Esophagus muscularis mucosa (tissue), 4 donors: ENCODE data around the gene LOXL1. TPM values are rescaled to one million over a fixed set of nuclear protein-coding genes. Genes with fewer than 3 reads are reported as not detected.

Experiments used
- DNase-seq: peaks from one replicate; pipeline ENCODE4 v3.0.0-alpha.2; 2017; ENCODE audit errors: extremely low spot score
- H3K27ac ChIP-seq, 4 donors: fragments of 200-600 bp; sonication (generic); replicated peaks in 1 of 4; 1 replicate in 3 of 4; 2 replicates in 1 of 4; pipeline ENCODE4 v1.5.1; 2016 to 2019; ENCODE audit warnings: mild to moderate bottlenecking in 1 of 4
- H3K27me3 ChIP-seq, 4 donors: fragments of 200-600 bp; sonication (generic); one replicate each; pipeline versions ENCODE4 v1.5.1 to v1.6.0; 2016 to 2019
- H3K36me3 ChIP-seq, 4 donors: fragments of 200-600 bp; sonication (generic); one replicate each; pipeline ENCODE4 v1.5.1; 2016 to 2019
- H3K4me1 ChIP-seq, 4 donors: fragments of 200-600 bp; sonication (generic); one replicate each; pipeline ENCODE4 v1.5.1; 2016 to 2019
- H3K4me3 ChIP-seq, 4 donors: fragments of 200-600 bp; sonication (generic); 1 replicate in 2 of 4; 2 replicates in 2 of 4; pipeline ENCODE4 v1.5.1; 2016 to 2019; ENCODE audit warnings: mild to moderate bottlenecking in 4 of 4, moderate library complexity in 1 of 4
- H3K9me3 ChIP-seq, 4 donors: fragments of 200-600 bp; sonication (generic); 1 replicate in 3 of 4; 2 replicates in 1 of 4; pipeline ENCODE4 v1.5.1; 2016 to 2019
- EP300 ChIP-seq: sonication (generic); formaldehyde crosslinking; IDR thresholded peaks from one replicate; pipeline ENCODE4 v1.6.1; 2017; ENCODE audit warnings: antibody characterized with exemption
- POLR2A ChIP-seq: fragments of 450-650 bp; IDR thresholded peaks from one replicate; pipeline ENCODE4 v1.6.1; 2017; ENCODE audit warnings: antibody characterized with exemption, moderate library complexity, mild to moderate bottlenecking, low read depth
- POLR2AphosphoS5 ChIP-seq, 2 donors: sonication (generic); formaldehyde crosslinking; IDR thresholded peaks; one replicate each; pipeline ENCODE4 v1.6.1; 2017; ENCODE audit warnings: antibody characterized with exemption in 2 of 2
- WGBS: methylation state at CpG from one replicate; pipeline ENCODE4 v1.1.5; 2018; 5-methylcytosine and 5-hydroxymethylcytosine counted together
- intact Hi-C: fragments of 100-400 bp; cut with DNase I; formaldehyde crosslinking; loops from one replicate; pipeline ENCODE4 v1.15.1; 2023
- total RNA-seq, 4 donors: library from RNA; depleted of rRNA; stranded (reverse); fragments of >200 nt; gene quantifications; one replicate each; pipeline versions ENCODE4 v1.1.0 to v1.2.1, GENCODE V29; 2016
- TF ChIP-seq, protein P1 (sequence below), 3 experiments: fragments of 200-600 bp in 2 of 3; fragments of 450-650 bp in 1 of 3; sonication (generic) in 2 of 3; IDR thresholded peaks; one replicate each; pipeline ENCODE4 v1.5.1; 2017 to 2019; ENCODE audit warnings: antibody characterized with exemption in 3 of 3, mild to moderate bottlenecking in 2 of 3, moderate library complexity in 1 of 3

LOXL1 gene
- total RNA-seq, 4 donors from 2014 or later: 19.7 to 84.3 (median 39.1) TPM

DNA sequence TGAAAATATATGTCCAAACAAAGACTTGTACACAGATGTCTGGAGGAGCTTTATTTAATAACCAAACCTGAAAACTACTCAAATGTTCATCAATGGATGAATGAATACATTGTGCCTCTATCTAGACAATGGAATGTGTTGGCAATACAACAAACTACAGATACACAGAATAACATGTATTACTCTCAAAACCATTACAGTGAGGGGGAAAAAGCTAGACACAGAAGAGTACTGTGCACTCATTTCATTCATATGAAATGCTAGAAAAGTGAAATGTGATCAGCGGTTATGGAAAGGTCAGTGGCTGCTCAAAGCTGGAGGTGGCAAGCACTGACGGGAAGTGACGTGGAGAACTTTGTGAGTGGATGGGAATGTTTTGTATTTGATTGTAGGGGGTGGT is 52.6 kb downstream of the LOXL1 start:
- DNase-seq: no peak
- no peak for TF ChIP-seq POLR2AphosphoS5 (IDR thresholded peaks at IDR 0.05)
- TF ChIP-seq, protein P1, sequence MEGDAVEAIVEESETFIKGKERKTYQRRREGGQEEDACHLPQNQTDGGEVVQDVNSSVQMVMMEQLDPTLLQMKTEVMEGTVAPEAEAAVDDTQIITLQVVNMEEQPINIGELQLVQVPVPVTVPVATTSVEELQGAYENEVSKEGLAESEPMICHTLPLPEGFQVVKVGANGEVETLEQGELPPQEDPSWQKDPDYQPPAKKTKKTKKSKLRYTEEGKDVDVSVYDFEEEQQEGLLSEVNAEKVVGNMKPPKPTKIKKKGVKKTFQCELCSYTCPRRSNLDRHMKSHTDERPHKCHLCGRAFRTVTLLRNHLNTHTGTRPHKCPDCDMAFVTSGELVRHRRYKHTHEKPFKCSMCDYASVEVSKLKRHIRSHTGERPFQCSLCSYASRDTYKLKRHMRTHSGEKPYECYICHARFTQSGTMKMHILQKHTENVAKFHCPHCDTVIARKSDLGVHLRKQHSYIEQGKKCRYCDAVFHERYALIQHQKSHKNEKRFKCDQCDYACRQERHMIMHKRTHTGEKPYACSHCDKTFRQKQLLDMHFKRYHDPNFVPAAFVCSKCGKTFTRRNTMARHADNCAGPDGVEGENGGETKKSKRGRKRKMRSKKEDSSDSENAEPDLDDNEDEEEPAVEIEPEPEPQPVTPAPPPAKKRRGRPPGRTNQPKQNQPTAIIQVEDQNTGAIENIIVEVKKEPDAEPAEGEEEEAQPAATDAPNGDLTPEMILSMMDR (IDR thresholded peaks at IDR 0.05): no peak
- no peak for TF ChIP-seq EP300
- no peak for TF ChIP-seq POLR2A
- no peaks in the 10 kb centered on the region for H3K9me3 ChIP-seq
- intact Hi-C loops: loop anchor here (5.0 to 10.0 kb wide), 2 partner anchors 58 to 336 kb away; no protein-coding TSS in a partner anchor
- no peak overlapping the region for H3K27ac ChIP-seq
- H3K36me3 ChIP-seq: peaks cover 0 to 2% (median 0%) of the 10 kb centered on the region in 4 donors
- H3K27me3 ChIP-seq: peaks cover 0 to 16% (median 0%) of the 10 kb centered on the region in 4 donors
- 84% methylated on average over 3 of the region's 3 CpGs for WGBS
- H3K4me3 ChIP-seq: no peak overlapping the region
- H3K4me1 ChIP-seq: peaks cover 27 to 32% (median 29%) of the 10 kb centered on the region in 4 donors

DNA sequence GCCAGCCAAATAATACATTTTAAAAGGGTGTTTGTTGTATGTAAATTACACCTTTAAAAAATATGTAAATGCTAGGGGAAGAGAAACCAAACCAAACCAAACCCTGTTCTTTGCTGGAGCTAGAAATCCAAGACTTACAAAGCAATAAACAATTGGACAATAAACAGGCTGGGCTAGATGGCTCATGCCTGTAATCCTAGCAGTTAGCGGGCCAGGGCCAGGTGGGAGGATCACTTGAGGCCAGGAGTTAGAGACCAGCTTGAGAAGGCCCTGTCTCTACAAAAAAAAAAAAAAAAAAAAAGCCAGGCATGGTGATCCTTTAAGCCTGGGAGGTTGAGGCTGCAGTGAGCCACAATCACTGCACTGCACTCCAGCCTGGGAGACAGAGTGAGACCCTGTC is 53.4 kb downstream of the LOXL1 start:
- intact Hi-C loops: loop anchor here (5.0 to 10.0 kb wide), 3 partner anchors 58 to 335 kb away; no protein-coding TSS in a partner anchor
- H3K9me3 ChIP-seq: no peaks in the 10 kb centered on the region
- H3K27me3 ChIP-seq: peaks cover 0 to 11% (median 0%) of the 10 kb centered on the region in 4 donors
- 95% methylated on average over 1 of the region's 1 CpG for WGBS
- peaks cover 0 to 7% (median under 1%) of the 10 kb centered on the region in 4 donors for H3K36me3 ChIP-seq
- H3K4me1 ChIP-seq: peaks cover 35 to 40% (median 37%) of the 10 kb centered on the region in 4 donors
- no peak overlapping the region for H3K4me3 ChIP-seq
- no peak for DNase-seq
- H3K27ac ChIP-seq: no peak overlapping the region
- TF ChIP-seq, protein P1 (IDR thresholded peaks at IDR 0.05): no peak
- TF ChIP-seq EP300 (no peak), POLR2AphosphoS5 (IDR thresholded peaks at IDR 0.05) (no peak), POLR2A (no peak)

DNA sequence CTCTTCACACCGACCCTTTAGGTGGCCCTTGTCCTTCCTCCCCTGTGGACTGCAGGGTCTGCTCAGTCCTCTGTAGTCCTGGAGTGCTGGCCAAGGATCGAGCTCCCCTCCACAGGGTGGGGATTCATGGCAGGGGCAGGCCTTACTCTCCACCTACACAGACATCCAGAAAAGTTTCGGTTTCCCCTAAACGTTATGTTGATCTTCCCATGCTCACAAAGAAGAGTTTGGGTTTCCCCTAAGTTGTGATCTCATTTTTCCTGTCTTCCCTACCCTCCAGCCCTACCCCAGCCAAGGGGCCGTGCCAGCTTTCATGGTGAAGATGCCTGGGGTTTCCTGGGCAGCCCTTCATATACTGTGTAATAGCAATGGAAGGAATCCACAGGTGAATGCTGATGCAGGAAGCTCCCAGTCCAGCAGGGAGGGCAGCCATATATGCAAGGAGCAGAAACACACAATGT is 55.5 kb downstream of the LOXL1 start:
- peak overlapping the region; percentile 79 to 92 (median 85) for H3K27ac ChIP-seq
- TF ChIP-seq, protein P1 (IDR thresholded peaks at IDR 0.05): no peak
- no peak for TF ChIP-seq POLR2AphosphoS5 (IDR thresholded peaks at IDR 0.05)
- no peak for TF ChIP-seq EP300
- TF ChIP-seq POLR2A: no peak
- no peaks in the 10 kb centered on the region for H3K9me3 ChIP-seq
- H3K4me1 ChIP-seq: peaks cover 56 to 61% (median 58%) of the 10 kb centered on the region in 4 donors
- H3K27me3 ChIP-seq: no peaks in the 10 kb centered on the region
- DNase-seq: no peak
- intact Hi-C loops: loop anchor here (5.0 kb wide), 1 partner anchor 66 kb away; no protein-coding TSS in a partner anchor
- 21% methylated on average over 5 of the region's 5 CpGs for WGBS
- H3K36me3 ChIP-seq: peaks cover 0 to 21% (median 9%) of the 10 kb centered on the region in 4 donors
- no peak overlapping the region for H3K4me3 ChIP-seq

DNA sequence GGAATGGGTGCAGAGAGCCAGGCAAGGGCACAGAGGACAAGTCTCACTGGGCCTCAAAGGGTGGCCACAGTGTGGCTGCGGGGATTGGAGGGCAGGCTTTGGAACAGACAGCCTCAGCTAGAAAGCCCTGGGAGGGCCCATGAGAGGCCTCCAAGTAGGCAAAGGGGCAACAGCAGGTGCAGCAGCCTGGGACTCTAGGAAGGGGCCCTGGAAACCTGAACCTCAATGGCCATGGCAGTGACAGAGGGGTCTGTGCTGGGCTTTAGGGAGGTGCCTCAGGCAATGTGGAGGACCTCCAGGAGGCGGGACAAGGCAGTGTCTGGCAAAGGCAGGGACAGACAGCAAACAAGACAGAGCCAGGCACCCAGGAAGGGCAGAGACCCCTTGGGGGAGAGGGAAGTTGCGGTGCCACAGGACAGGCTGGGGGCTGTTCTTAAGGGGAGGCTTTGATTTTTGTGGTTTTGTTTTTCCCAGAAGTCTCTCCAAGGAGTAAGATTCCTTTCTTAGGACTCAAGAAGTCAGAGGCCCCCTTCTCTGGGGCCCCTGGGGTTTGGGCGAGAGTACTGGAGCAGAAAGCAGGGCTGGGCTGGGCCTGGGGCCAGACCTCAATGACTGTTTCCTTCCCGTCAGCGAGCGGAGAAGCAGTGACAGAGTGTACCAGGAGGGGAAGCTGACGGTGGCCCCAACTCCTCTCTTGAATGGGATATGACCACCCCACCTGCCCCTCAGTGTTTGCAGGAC is 56.1 kb downstream of the LOXL1 start:
- TF ChIP-seq POLR2AphosphoS5 (IDR thresholded peaks at IDR 0.05): peak; percentile 58 to 62
- TF ChIP-seq POLR2A: no peak
- peak; percentile 84 for TF ChIP-seq EP300
- TF ChIP-seq, protein P1 (IDR thresholded peaks at IDR 0.05): no peak
- peaks cover 62 to 67% (median 64%) of the 10 kb centered on the region in 4 donors for H3K4me1 ChIP-seq
- 13% methylated on average over 7 of the region's 8 CpGs for WGBS
- peak overlapping the region in 2 of 4 donors; percentile 9 to 22 for H3K4me3 ChIP-seq
- intact Hi-C loops: loop anchor here (5.0 kb wide), 1 partner anchor 65 kb away; no protein-coding TSS in a partner anchor
- peak overlapping the region; percentile 79 to 92 (median 85) for H3K27ac ChIP-seq
- H3K27me3 ChIP-seq: no peaks in the 10 kb centered on the region
- peaks cover 0 to 27% (median 10%) of the 10 kb centered on the region in 4 donors for H3K36me3 ChIP-seq
- DNase-seq: peak; percentile 96
- no peaks in the 10 kb centered on the region for H3K9me3 ChIP-seq
